Stimulated activated CD4-positive, alpha-beta T cell treated with anti-CD3 and anti-CD28 coated beads, TNF-alpha, amount 100 ng/mL, for 48 hours (primary cell): ENCODE measurements around the gene ERCC2.
"Not testable (repeated sequence)": the region's sequence is repeated elsewhere in the genome, so short reads cannot be mapped to it uniquely, and the experiment has no call there.

Experiments used
- DNase-seq, 3 donors: peaks; one replicate each; pipeline ENCODE4 v3.0.0-alpha.2; 2020; ENCODE audit warnings: low read depth in 3 of 3

Gene ERCC2

DNA sequence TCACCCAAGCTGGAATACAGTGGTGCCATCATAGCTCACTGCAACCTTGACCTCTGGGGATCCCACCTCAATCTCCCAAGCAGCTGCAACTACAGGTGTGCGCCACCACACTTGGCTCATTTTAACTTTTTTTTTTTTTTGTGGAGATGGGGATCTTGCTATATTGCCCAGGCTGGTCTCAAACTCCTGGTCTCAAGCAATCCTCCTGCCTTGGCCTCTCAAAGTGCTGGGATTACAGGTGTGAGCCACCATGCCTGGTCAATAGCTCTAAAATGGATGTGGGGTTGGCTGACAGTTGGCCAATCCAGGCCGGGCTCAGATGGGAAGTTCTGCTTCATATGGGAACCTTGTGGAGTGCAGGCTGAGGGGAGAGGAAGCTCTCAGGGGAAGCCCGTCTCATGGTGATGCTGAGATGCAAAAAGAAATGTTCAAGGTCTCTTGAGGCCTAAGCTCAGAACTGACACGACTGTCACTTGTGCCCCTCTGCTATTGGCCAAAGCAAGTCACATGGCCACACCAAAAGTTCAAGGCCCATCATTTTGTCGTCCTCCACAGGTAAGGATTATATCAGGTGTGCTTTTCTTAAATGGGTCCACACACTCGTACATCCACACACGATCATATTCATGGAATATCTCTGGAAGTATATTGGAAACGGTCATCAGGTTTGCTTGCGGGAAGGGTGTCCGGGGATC is 36.6 kb downstream of the ERCC2 start:
- DNase-seq: no peak

DNA sequence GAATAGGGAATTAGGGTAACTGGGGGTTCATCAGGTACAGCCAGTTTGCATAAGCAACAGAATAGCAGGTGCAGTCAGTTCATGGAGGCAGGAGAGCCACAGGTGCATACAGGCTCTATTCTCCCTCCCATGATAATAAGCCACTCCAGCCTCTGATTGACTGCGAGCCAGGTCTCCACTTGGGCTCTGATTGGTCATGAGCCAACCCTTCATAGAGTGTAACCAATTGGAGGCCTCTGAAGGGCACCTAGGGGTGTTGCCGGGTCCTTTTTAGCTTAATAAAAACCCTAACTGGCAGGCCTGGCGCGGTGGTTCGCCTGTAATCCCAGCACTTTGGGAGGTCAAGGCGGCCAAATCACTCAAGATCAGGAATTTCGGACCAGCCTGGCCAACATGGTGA is 39.0 kb downstream of the ERCC2 start:
- DNase-seq: no peak

DNA sequence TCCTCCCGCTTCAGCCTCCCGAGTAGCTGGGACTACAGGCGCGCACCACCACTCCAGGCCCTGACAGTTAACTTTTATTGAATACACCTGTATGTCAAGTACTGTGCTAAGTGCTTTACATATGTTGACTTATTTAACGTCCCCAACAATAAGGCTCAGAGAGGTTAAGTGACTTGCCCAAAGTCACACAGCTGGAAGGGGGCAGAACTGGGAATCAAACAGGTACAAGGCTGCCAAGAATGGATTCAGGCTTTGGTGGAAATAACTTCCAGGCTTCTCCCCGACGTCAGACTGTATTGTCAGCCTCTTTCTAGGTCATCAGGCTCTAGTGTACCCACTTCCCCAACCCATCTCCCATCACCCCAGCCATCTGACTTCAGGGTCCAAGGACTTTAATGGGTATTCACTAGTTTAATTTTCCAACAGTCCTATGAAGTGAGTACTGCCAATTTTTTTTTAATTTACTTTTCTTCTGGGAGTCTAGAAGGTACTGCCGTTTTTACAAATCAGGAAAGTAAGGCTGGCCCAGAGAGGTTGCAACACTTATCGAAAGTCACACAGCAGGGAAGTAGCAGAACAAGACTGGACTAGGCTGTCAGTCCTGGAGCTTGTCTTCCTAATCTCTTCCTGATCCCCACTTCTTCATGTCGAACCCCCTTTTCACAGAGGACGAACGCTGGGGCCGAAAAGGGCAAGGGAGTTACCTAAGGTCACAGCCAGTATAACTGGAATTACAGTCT is 42.8 kb downstream of the ERCC2 start:
- DNase-seq: no peak

DNA sequence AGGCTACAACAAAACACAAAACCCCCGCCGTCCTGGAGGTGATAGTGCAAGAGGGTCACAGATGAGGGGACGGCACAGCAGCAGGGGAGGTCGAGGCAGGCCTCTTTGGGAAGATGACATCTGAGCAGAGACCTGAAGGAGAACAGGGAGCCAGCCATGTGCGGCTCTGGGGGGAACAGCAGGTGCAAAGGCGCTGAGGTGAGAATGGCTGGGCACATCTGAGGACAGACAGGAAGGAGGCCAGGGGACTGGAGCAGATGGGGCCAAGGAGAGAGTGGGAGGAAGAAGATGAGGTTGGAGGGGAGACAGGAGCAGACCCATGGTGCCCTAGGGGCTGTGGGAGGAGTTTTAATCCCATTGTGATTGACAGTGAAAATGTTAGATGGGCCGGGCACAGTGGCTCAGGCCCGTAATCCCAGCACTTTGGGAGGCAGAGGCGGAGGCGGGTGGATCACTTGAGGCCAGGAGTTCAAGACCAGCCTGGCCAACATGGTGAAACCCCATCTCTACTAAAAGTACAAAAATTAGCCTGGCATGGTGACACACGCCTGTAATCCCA is 45.9 kb downstream of the ERCC2 start:
- no peak for DNase-seq

DNA sequence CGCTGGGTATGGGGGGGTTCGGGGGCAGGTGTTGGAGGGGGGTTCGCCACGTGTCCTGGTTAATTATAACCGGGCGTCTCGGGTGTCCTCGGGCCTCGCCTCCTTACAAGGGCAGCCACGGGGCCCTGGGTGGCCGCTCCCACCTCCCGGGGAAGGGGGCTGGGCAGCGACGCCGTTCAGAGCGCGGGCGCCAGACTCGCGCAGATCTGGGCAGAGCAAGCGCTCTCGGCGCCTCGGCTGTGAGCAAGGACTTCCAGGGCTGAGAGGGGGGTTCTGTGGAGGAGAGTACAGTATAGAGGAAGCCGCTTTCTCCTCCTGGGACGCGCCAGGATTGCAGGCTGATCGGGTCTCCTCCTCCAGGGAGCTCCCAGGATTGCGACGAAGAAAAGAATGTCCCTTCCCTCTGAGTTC is 46.7 kb downstream of the ERCC2 start:
- no peak for DNase-seq

DNA sequence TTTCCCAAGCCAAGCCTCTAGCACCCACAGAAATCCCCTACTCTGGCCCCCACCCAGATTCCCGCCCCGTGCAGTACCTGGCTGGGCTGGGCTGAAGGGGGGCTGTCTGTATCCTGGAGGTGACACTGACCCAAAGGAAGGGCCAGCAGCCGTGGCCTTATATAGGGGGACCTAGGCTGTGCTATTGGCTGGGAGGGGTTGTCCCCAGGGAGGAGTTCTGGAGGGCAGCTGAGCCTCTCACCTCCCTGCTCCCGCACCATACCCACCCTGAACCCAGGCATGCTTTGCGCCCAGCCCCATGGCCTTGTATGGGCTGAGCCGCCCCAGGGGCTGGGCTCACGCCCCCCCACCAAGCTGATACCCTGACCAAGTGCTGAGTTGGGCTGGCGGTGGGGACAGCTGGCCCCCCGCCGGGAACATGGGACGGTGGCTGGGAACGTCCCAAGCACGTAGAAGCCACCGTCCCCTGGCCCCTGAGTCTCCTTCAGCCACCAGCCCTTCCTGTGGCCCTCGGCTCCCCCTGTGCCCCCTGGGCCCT is 47.6 kb downstream of the ERCC2 start, which contains the start of gene CKM:
Gene CKM, minus strand, starts transcription at position 132 of the 538 bp plus-strand sequence. CDS start 3,162 bp downstream, outside the sequence.
- DNase-seq: no peak

DNA sequence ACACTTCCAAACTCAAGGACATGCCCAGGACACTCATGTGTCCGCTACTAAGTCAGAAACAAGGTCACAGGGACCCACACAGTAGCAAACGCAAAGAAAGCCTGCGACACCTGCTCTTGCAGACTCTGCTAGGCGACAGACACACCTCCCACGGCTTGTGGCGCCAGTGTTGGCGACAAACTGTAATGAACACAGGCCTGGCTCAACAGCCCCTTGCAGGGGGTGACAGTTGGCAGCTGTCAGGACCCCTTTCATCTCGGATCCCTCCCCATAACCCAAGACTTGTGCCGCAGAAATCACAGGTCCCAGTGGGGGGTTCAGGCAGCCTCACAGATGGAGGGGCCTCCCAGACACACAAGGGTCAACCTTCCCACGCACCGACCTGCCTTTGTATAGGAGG is 48.1 kb downstream of the ERCC2 start:
- no peak for DNase-seq

DNA sequence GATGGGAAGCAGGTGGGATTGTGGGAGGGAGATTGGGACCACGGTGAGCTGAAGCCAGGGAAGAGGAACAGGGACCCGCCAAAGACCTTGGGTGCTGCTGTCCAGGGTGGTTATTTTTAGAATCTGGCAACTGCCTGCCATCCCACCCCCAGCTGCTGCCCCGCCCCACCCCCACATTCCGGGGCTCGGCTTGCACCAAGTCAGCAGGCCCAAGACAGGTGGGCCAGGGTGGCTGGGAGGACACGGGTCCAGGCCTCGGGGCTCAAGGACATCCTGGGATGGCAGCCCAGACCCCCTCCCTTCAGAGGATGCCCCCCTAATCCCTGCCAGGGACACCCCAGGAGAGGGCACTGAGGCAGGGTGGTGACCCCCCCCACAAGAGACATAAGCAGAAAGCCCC is 48.5 kb downstream of the ERCC2 start:
- no peak for DNase-seq

DNA sequence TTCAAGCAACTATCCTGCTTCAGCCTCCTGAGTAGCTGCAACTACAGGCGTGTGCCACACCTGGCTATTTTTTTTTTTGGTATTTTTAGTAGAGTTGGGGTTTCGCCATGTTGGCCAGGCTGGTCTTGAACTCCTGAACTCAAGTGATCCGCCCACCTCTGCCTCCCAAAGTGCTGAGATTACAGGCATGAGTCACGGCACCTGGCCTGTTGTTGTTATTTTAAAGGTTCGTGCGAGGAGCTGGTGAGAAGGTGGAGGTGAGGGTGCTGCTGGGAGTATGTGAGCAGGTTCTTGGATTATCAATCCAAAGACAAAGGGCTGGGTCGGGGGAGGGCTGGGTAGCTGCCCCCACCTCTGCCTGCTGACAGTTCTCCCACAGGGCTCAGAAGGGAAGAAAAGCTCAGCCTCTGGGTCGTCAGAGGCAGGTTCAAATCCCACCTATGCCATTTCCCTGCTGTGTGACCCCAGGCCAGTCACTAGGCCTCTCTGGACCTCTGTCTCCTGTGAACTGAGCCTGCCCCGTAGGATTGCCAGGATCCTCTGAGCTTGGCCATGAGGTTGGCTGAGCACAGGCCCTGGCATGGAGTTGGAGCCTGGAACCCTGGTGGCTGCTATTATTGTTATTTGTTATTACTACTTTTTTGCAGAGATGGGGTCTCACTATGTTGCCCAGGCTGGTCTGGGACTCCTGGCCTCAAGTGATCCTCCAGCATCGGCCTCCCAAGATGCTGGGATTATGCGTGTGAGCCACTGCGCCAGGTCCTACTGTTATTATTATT is 49.2 kb downstream of the ERCC2 start:
- no peak for DNase-seq

DNA sequence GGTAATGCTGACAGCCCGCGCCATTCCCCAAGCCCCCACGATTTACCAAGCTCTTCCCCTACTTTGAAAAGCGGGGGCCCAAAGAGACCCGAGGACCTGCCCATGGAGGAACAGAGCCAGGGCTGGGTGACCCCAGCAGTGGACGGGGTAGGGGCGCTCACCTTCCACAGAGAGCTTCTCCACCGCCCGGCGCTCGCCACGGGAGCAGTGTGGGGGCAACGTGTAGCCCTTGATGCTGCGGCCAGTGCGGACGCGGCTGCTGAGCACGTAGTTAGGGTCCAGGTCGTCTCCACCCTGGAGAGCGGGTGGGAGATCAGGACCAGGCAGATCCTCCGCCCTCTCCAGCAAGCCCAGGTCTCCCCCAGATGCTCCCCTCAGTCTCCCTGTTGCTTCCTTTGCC is 55.1 kb downstream of the ERCC2 start:
- no peak for DNase-seq

DNA sequence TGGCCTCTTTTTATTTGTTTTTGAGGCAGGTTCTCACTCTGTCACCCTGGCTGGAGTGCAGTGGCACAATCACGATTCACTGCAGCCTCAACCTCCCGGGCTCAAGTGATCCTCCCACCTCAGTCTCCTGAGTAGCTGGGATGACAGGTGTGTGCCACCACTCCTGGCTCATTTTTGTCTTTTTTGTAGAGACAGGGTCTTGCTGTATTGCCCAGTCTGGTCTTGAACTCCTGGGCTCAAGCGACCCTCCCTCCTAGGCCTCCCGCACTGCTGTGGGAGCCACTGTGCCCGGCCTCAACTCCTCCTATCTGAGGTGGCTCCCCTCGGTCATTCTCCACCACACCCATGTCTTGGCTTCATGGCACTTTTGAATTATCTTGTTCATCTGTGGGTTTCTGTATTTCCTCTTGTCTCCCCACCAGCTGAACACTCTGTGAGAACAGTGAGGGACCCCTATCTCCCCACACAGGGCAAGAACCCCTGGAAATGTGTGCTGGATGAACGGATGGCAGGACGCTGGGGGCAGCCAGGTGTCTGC is 55.6 kb downstream of the ERCC2 start:
- DNase-seq: no peak

DNA sequence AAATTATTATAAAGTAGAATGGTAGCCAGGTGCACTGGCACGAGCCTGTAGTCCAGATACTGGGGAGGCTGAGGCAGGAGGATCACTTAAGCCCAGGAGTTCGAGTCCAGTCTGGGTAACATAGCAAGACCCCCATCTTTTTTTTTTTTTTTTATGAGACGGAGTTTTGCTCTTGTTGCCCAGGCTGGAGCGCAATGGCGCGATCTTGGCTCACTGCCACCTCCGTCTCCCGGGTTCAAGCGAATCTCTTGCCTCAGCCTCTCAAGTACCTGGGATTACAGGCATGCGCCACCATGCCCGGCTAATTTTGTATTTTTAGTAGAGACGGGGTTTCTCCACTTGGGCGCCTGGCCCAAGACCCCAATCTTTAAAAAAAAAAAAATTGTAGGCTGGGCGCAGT is 58.1 kb downstream of the ERCC2 start:
- DNase-seq: not testable (repeated sequence)

DNA sequence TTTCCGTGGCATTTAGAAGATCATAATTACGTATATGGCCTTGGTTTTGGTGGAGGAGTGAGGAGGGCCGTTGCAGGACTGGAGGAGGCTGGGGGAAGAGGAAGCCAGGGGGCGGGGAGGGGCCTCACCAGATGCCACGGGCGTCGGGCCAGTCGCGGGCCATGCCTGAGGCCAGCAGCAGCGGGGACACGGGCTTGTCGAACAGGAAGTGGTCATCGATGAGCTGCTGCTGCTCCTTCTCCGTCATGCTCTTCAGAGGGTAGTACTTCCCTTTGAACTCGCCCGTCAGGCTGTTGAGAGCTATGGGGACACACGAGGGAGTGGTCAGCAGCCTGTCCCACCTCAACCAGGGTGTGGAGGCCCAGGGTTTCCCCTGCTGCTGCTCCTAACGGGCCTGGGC is 58.8 kb downstream of the ERCC2 start:
- no peak for DNase-seq

DNA sequence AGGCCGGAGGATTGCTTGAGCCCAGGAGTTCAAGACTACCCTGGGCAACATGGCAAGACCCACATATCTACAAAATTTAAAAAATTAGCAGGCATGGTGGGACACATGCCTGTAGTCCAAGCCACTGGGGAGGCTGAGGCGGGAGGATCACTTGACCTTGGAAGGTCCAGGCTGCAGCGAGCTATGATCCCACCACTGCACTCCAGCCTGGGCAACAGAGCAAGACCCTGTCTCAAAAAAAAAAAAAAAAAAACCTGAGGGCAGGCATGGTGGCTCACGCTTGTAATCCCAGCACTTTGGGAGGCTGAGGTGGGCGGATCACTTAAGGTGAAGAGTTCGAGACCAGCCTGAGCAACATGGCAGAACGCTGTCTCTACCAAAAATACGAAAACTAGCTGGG is 61.1 kb downstream of the ERCC2 start:
- DNase-seq: not testable (repeated sequence)

DNA sequence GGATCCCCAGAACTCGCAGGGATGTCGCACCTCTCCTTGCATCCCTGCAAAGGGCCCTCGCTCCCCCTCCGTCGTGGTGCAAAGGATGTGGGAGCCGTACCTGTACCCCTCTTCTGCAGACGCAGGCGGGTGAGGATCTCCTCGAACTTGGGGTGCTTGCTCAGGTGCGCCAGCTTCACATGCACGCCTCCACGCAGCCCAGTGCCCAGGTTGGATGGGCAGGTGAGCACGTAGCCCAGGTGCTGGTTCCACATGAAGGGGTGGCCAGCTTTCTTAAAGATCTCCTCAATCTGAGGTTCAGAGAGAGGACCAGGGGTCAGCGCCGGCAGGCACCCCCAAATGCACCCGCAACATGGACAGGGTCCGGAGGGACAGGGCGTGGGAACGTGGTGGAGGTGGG is 63.0 kb downstream of the ERCC2 start:
- DNase-seq: no peak

DNA sequence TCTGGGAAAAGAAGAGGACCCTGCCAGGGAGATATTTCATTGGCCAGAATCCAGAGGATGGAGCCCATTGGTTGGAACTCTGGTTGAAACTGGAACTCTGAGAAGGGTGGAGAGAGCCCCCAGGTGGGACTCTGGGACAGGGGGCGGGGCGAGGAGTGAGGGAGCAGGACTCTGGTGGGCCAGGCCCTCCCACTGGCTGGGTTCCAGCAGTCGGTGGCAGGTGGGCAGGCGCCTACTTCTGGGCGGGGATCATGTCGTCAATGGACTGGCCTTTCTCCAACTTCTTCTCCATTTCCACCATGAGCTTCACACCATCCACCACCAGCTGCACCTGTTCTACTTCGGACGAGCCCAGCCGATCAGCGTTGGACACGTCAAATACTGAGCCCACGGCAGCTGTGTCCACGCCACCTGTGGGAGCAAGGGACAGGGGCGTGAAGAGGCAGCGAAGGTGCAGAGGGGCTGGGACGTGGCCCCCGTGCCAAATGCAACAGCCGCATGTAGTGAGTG is 63.8 kb downstream of the ERCC2 start:
- no peak for DNase-seq

DNA sequence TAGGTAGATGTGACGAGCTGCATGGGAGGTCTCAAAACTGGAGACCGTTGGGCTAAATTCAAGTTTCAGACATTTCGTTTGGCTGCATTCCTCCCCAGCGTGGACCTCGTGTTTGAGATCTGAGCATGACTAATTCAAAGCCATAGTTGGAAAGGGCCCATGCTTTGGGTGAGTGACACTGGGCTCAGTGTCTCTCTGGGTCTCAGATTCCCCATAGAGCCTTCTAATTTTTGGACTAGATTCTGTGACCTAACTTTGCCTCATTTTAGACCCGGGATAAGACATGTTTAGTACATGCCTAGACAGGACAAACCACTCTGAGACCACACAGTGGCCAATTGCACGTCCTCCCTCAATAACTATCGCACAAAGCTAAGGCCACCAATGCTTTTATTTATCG is 64.3 kb downstream of the ERCC2 start:
- DNase-seq: no peak

DNA sequence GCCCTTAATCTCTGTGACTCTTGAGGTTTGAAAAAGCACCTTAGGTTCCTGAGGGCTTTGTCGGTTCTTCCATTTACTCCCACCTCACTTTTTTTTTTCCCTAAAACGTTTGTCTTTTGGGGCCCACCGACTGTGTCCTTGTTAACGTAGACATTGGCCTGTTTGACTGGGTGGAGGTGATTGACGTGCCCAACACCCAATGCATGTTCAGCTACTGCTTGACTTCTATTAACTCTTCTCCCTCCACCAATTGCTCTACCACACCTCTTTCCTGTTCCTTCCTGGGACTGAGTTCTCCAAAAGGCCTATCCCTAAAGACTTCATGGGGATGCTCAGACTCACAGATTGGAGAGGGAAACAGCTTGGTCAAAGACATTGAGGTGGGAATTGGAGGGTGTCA is 65.0 kb downstream of the ERCC2 start:
- DNase-seq: no peak

DNA sequence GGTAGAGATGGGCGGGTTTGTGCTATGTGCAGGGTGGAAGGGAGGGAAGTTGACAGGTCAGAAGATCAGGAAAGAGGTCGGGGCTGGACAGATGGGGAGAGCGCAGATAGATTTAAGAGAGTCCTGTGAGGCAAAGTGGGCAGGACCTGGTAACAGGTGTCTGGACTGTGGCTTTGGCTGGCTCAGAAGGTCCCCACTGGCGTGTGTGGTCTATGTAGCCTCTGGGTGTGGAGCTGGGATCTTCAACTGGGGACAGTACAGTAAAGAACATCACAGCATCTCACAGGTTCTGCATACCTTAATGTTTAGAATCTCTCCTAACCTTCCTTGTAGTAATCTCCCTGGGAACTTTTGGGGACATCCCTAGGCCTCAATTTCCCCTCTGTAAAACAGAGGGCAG is 65.4 kb downstream of the ERCC2 start:
- no peak for DNase-seq

DNA sequence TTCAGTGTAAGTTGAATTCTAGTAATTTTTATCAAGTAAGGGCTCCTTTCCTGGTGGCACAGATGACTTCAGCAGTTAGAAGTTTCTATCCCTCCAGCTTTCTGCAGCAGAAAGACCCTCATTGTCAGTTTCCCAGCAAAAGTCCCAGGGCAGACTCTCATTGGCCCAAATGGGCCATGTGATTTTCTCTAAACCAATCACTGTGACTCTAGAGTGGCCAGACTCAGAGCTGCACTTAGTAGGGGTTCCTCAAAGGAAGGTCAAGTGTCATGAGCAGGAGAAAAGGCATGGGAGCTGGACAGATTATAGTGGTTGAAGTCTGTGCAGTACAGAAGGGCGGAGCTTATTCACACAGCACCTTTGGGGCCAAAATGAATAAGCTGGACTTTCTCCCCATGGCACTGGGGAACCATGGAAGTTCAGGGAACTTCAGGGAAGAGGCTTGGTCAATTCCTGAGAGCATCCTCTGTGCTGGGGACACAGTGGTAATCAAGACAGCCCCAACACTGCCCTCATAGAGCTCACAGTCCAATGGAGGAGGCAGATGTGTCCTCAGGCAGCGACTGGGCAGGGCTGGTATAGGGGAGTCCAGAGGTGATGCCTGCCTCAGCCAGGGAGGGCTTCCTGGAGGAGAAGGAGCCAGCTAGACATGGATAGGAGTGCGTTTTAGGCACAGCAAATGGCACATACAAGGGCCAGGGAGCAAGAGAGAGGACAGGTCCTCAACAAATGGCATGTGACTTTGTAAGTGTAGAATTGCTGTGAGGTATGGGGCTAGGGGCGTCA is 66.0 kb downstream of the ERCC2 start:
- no peak for DNase-seq
